Measurements from ENCODE around the gene ATG10. TPM values are rescaled to one million over a fixed set of nuclear protein-coding genes. Genes with fewer than 3 reads are reported as not detected.
A peak's percentile ranks its signal among the peaks of the same experiment; 100 is the strongest.

ATG10 gene
- total and polyA plus RNA-seq, 2 of the 8 experiments (the other 6 are each of a cell fraction or from before 2014, with no cell fraction given), result 3.7 to 8.8 TPM

GRCh38 chr5:81969912-81970311 lies 1.9 kb upstream of the ATG10 start:
- H3K4ac ChIP-seq (replicated peaks; ENCODE audit: insufficient read length, low read depth, low read length), result no peak overlapping the region
- H3K9ac ChIP-seq (replicated peaks in 1 of 4; ENCODE audit: extremely low read depth in 1 of 4, low read depth in 3 of 4, low read length in 3 of 4), result no peak overlapping the region
- 72% methylated on average over 2 of the region's 2 CpGs; no CpG with 5 or more reads in 1 of the 2 experiments for WGBS, 2 experiments (ENCODE audit: extremely low coverage in 1 of 2, insufficient coverage in 1 of 2, insufficient read length in 1 of 2, insufficient replicate concordance in 2 of 2, low coverage in 1 of 2, low lambda C conversion rate in 2 of 2, missing lambda C conversion rate in 1 of 2)
- TF ChIP-seq EZH2 (IDR thresholded peaks at IDR 0.05; ENCODE audit: low read depth, low read length, severe bottlenecking) (no peak), SRF (IDR thresholded peaks at IDR 0.05; ENCODE audit: low read depth, low read length) (no peak), TAF1 (IDR thresholded peaks at IDR 0.05; ENCODE audit: low read depth, low read length) (no peak), SUZ12 (IDR thresholded peaks at IDR 0.05; ENCODE audit: low read length) (no peak), MAFK (IDR thresholded peaks at IDR 0.05; ENCODE audit: low read depth, low read length) (no peak), RBBP5 (IDR thresholded peaks at IDR 0.05; ENCODE audit: borderline replicate concordance, low read depth, low read length) (no peak), PHF8 (conservative IDR thresholded peaks at IDR 0.05; ENCODE audit: low read depth, low read length) (no peak), TCF12 (IDR thresholded peaks at IDR 0.05; ENCODE audit: low read depth, low read length) (no peak), TBP (IDR thresholded peaks at IDR 0.05; ENCODE audit: low read depth, low read length) (no peak), ATF3 (IDR thresholded peaks at IDR 0.05; ENCODE audit: insufficient read depth, low read depth, low read length) (no peak)
- TF ChIP-seq, protein P1, sequence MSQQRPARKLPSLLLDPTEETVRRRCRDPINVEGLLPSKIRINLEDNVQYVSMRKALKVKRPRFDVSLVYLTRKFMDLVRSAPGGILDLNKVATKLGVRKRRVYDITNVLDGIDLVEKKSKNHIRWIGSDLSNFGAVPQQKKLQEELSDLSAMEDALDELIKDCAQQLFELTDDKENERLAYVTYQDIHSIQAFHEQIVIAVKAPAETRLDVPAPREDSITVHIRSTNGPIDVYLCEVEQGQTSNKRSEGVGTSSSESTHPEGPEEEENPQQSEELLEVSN (IDR thresholded peaks at IDR 0.05), result no peak
- no peak overlapping the region for H4K8ac ChIP-seq (ENCODE audit: extremely low read depth, insufficient read depth, low read length)
- H3K9me3 ChIP-seq (ENCODE audit: insufficient read depth in 2 of 2, low read depth in 1 of 2, low read length in 1 of 2), result no peaks in the 10 kb centered on the region
- H3K36me3 ChIP-seq (ENCODE audit: control insufficient read depth in 2 of 4, insufficient read depth in 4 of 4, low read length in 3 of 4), result no peaks in the 10 kb centered on the region
- H4K5ac ChIP-seq (ENCODE audit: insufficient read length, low read depth, low read length), result no peak overlapping the region
- H2AK5ac ChIP-seq (ENCODE audit: low read depth, low read length), result no peak overlapping the region
- no peak overlapping the region for H4K91ac ChIP-seq (replicated peaks; ENCODE audit: insufficient read length, low read length)
- FAIRE-seq, result no peak
- peaks cover 4% of the 10 kb centered on the region; the same call in 1 of the 2 replicates for H3K23me2 ChIP-seq (ENCODE audit: low read depth, low read length)
- H3K27ac ChIP-seq (ENCODE audit: low read depth, low read length), result no peak overlapping the region
- H2BK20ac ChIP-seq (ENCODE audit: low read length), result no peak overlapping the region
- H3K4me2 ChIP-seq (ENCODE audit: insufficient read depth in 1 of 2, low read depth in 2 of 2, low read length in 2 of 2), result no peak overlapping the region
- peak overlapping the region; percentile 42; the same call in 1 of the 2 replicates for H2AFZ ChIP-seq (ENCODE audit: low read length)
- no peak for DNase-seq (ENCODE audit: low read depth in 1 of 2, low spot score in 2 of 2)
- H3K23ac ChIP-seq (ENCODE audit: insufficient read length), result no peak overlapping the region
- H3K79me1 ChIP-seq (ENCODE audit: low read depth, low read length), result no peaks in the 10 kb centered on the region
- no peaks in the 10 kb centered on the region for H3K79me2 ChIP-seq (ENCODE audit: control insufficient read depth in 1 of 2, insufficient read depth in 2 of 2, low read length in 2 of 2)
- H2BK120ac ChIP-seq (replicated peaks; ENCODE audit: low read depth, low read length), result no peak overlapping the region
- CTCF ChIA-PET (ENCODE audit: partially characterized antibody), result no interaction called here
- no peaks in the 10 kb centered on the region for H3K27me3 ChIP-seq (replicated peaks in 1 of 4; ENCODE audit: control insufficient read depth in 3 of 4, extremely low read depth in 1 of 4, insufficient read depth in 3 of 4, low read length in 3 of 4)
- H3K56ac ChIP-seq (replicated peaks; ENCODE audit: insufficient read length, low read depth, low read length), result no peak overlapping the region
- H3K18ac ChIP-seq (ENCODE audit: extremely low read depth, low read length), result no peak overlapping the region
- POLR2A ChIA-PET (ENCODE audit: partially characterized antibody), result no interaction called here
- H3K14ac ChIP-seq (ENCODE audit: insufficient read length), result no peak overlapping the region
- no peaks in the 10 kb centered on the region for H4K20me1 ChIP-seq (replicated peaks in 1 of 2; ENCODE audit: control insufficient read depth in 1 of 2, insufficient read depth in 2 of 2, low read length in 2 of 2)
- no peak overlapping the region for H2BK5ac ChIP-seq (ENCODE audit: low read depth, low read length)
- H2BK15ac ChIP-seq (ENCODE audit: low read length), result no peak overlapping the region
- peaks cover 0 to 8% (median 1%) of the 10 kb centered on the region in 4 experiments; a peak in 1 of 7 replicates for H3K4me1 ChIP-seq (replicated peaks in 1 of 4; ENCODE audit: control insufficient read depth in 3 of 4, insufficient read depth in 4 of 4, low read length in 3 of 4)
- H2BK12ac ChIP-seq (ENCODE audit: low read depth, low read length), result no peak overlapping the region
- no peak overlapping the region for H3K4me3 ChIP-seq (ENCODE audit: extremely low read depth in 1 of 4, insufficient read depth in 2 of 4, low read depth in 3 of 4, low read length in 4 of 4)

All from H1 (cell line).